ENCODE measurements around the gene FBP2.

Gene FBP2

GRCh38 chr9:94586316-94586715 lies 7.3 kb downstream of the FBP2 start:
- TF ChIP-seq CTCF (IDR thresholded peaks at IDR 0.05; ENCODE audit: insufficient read depth, low read length) (no peak), POLR2AphosphoS5 (IDR thresholded peaks at IDR 0.05; ENCODE audit: low read depth) (no peak), GABPA (IDR thresholded peaks at IDR 0.05; ENCODE audit: low read depth) (no peak), REST (IDR thresholded peaks at IDR 0.05; ENCODE audit: insufficient replicate concordance, low read depth) (no peak), SPI1 (IDR thresholded peaks at IDR 0.05; ENCODE audit: borderline replicate concordance, low read depth) (no peak)
- Histone ChIP-seq H3K27me3 (ENCODE audit: insufficient read depth, poor library complexity, severe bottlenecking) (peaks cover 2% of the 10 kb centered on the region), H3K4me3 (replicated peaks; ENCODE audit: insufficient read depth, low read length) (no peak overlapping the region), H3K27ac (replicated peaks) (no peak overlapping the region)
- DNase-seq (ENCODE audit: low read depth in 1 of 2, low spot score in 1 of 2), result no peak

GRCh38 chr9:94584555-94584954 lies 9.1 kb downstream of the FBP2 start:
- no peak for DNase-seq (ENCODE audit: low read depth in 1 of 2, low spot score in 1 of 2)
- TF ChIP-seq GABPA (IDR thresholded peaks at IDR 0.05; ENCODE audit: low read depth) (no peak), SPI1 (IDR thresholded peaks at IDR 0.05; ENCODE audit: borderline replicate concordance, low read depth) (no peak), REST (IDR thresholded peaks at IDR 0.05; ENCODE audit: insufficient replicate concordance, low read depth) (no peak), CTCF (IDR thresholded peaks at IDR 0.05; ENCODE audit: insufficient read depth, low read length) (no peak), POLR2AphosphoS5 (IDR thresholded peaks at IDR 0.05; ENCODE audit: low read depth) (no peak)
- no peak overlapping the region for H3K27ac ChIP-seq (replicated peaks)
- no peak overlapping the region for H3K4me3 ChIP-seq (replicated peaks; ENCODE audit: insufficient read depth, low read length)
- peaks cover 2% of the 10 kb centered on the region for H3K27me3 ChIP-seq (ENCODE audit: insufficient read depth, poor library complexity, severe bottlenecking)

- Histone ChIP-seq H3K4me3 (replicated peaks; ENCODE audit: insufficient read depth, low read length) (no peak overlapping the region), H3K27me3 (ENCODE audit: insufficient read depth, poor library complexity, severe bottlenecking) (peaks cover 2% of the 10 kb centered on the region), H3K27ac (replicated peaks) (no peak overlapping the region)
- TF ChIP-seq REST (IDR thresholded peaks at IDR 0.05; ENCODE audit: insufficient replicate concordance, low read depth) (no peak), CTCF (IDR thresholded peaks at IDR 0.05; ENCODE audit: insufficient read depth, low read length) (no peak), SPI1 (IDR thresholded peaks at IDR 0.05; ENCODE audit: borderline replicate concordance, low read depth) (no peak)
- DNase-seq (ENCODE audit: low read depth in 1 of 2, low spot score in 1 of 2), result no peak
Measured at GRCh38 chr9:94581728-94582127, 11.9 kb downstream of the FBP2 start.
